Right lobe of liver (tissue), 6 donors: ENCODE data around the gene ERO1B. TPM values are rescaled to one million over a fixed set of nuclear protein-coding genes. Genes with fewer than 3 reads are reported as not detected.

Experiments used
- ATAC-seq, 4 donors: fragments of 200-7000 bp; cut with Tn5 transposase; one replicate each; pipeline ENCODE4 v1.9.1; 2020; ENCODE audit warnings: mild to moderate bottlenecking in 4 of 4, moderate library complexity in 4 of 4
- DNase-seq, 3 donors: peaks; one replicate each; pipeline ENCODE4 v3.0.0-alpha.2; 2020
- H3K27ac ChIP-seq, 3 donors: fragments of 200-600 bp; one replicate each; pipeline ENCODE4 v1.8.0; 2022
- H3K27me3 ChIP-seq, 2 donors: fragments of 200-600 bp; one replicate each; pipeline ENCODE4 v1.8.0; 2022
- H3K36me3 ChIP-seq, 4 donors: fragments of 200-600 bp; sonication (generic) in 1 of 4; one replicate each; pipeline versions ENCODE4 v1.5.1 to v1.8.0; 2017 to 2022; ENCODE audit warnings: control low read depth in 1 of 4
- H3K4me1 ChIP-seq, 4 donors: fragments of 200-600 bp; sonication (generic) in 1 of 4; one replicate each; pipeline versions ENCODE4 v1.5.1 to v1.8.0; 2017 to 2022; ENCODE audit warnings: control low read depth in 1 of 4
- H3K4me3 ChIP-seq, 3 donors: fragments of 200-600 bp; one replicate each; pipeline ENCODE4 v1.8.0; 2022
- H3K9me3 ChIP-seq, 4 donors: fragments of 200-600 bp; sonication (generic) in 1 of 4; one replicate each; pipeline versions ENCODE4 v1.5.1 to v1.8.0; 2017 to 2022; ENCODE audit warnings: control low read depth in 1 of 4
- POLR2A ChIP-seq: fragments of 450-650 bp; IDR thresholded peaks from one replicate; pipeline ENCODE4 v1.6.1; 2017; ENCODE audit warnings: antibody characterized with exemption, mild to moderate bottlenecking
- WGBS: methylation state at CpG from one replicate; pipeline ENCODE4 v1.1.6; 2018; ENCODE audit warnings: low coverage, low lambda C conversion rate; ENCODE audit not compliant: insufficient coverage; ENCODE audit errors: missing lambda C conversion rate; 5-methylcytosine and 5-hydroxymethylcytosine counted together
- intact Hi-C, 2 donors: fragments of 100-400 bp; cut with DNase I; formaldehyde crosslinking; loops; one replicate each; pipeline versions ENCODE4 v1.11.2 to v1.14.1; 2022
- total RNA-seq, 6 experiments: library from RNA; depleted of rRNA in 2 of 6; stranded (reverse); fragments of >200 nt in 2 of 6; fragmentation: NEBNext Ultra II Directional in 3 of 6; extraction: Animal tissue kit (Norgen Biotek cat#: 25700) in 3 of 6; gene quantifications; one replicate each; pipeline versions ENCODE4 v1.1.0 to v1.2.4, GENCODE V29; 2016 to 2023
- TF ChIP-seq, protein P1 (sequence below), 4 donors: fragments of 200-600 bp in 3 of 4; fragments of 450-650 bp in 1 of 4; IDR thresholded peaks; one replicate each; pipeline versions ENCODE4 v1.5.1 to v1.8.0; 2016 to 2022; ENCODE audit warnings: antibody characterized with exemption in 4 of 4, mild to moderate bottlenecking in 2 of 4
- donor health status: DM: no; HTN: yes; CAD: no.
- donor health status: DM: no; HTN: no; CAD: no.
- donor health status: DM: no; HTN: no; CAD: no.
- donor health status: DM: no; HTN: yes; CAD: no.
- donor health status: DM: no; HTN: yes; CAD: no.

The ERO1B gene
- total RNA-seq, 6 experiments from 2014 or later, result 8.0 to 22.5 (median 17.1) TPM

DNA sequence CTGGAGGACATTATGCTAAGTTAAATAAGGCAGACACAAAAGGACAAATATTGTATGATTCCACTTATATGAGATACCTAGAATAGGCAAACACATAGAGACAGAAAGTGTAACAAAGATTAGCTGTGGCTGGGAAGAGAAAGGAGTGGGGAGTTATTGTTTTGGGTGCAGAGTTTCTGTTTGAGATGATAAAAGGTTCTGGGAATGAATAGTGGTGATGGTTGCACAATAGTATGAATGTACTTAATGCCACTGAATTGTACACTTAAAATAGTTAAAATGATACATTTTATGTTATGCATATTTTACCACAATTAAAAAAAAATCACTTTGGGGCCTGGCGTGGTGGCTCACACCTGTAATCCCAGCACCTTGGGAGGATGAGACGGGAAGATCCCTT, 21.2 kb upstream of the ERO1B start:
- Histone ChIP-seq H3K4me3 (no peak overlapping the region), H3K27ac (no peak overlapping the region), H3K36me3 (no peaks in the 10 kb centered on the region), H3K27me3 (no peaks in the 10 kb centered on the region), H3K4me1 (no peaks in the 10 kb centered on the region), H3K9me3 (no peaks in the 10 kb centered on the region)
- TF ChIP-seq, protein P1, sequence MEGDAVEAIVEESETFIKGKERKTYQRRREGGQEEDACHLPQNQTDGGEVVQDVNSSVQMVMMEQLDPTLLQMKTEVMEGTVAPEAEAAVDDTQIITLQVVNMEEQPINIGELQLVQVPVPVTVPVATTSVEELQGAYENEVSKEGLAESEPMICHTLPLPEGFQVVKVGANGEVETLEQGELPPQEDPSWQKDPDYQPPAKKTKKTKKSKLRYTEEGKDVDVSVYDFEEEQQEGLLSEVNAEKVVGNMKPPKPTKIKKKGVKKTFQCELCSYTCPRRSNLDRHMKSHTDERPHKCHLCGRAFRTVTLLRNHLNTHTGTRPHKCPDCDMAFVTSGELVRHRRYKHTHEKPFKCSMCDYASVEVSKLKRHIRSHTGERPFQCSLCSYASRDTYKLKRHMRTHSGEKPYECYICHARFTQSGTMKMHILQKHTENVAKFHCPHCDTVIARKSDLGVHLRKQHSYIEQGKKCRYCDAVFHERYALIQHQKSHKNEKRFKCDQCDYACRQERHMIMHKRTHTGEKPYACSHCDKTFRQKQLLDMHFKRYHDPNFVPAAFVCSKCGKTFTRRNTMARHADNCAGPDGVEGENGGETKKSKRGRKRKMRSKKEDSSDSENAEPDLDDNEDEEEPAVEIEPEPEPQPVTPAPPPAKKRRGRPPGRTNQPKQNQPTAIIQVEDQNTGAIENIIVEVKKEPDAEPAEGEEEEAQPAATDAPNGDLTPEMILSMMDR (IDR thresholded peaks at IDR 0.05), result no peak
- TF ChIP-seq POLR2A, result no peak
- intact Hi-C loops, result no loop called here
- ATAC-seq (no peak), DNase-seq (no peak)
- WGBS, result 59% methylated on average over 2 of the region's 2 CpGs

DNA sequence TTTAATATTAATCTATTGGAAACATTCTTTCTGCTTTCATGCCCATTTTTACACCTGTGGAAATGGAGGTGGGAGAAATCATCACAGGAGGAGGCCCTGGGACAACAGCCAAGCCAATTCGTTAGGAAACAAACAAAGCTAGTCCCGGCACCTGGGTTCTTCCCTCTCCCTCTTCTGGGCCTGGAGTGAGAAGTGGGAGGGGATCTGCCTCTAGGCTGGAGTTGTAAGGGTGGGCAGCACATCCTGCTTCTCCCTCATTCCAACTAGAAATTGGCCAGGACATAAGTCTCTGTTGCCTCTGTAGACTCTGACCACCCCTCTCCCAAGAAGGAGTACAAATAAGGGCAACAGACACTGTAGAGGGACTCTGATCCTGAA, 20.2 kb upstream of the ERO1B start:
- no peaks in the 10 kb centered on the region for H3K27me3 ChIP-seq
- H3K36me3 ChIP-seq, result no peaks in the 10 kb centered on the region
- no peaks in the 10 kb centered on the region for H3K4me1 ChIP-seq
- intact Hi-C loops, result no loop called here
- H3K27ac ChIP-seq, result no peak overlapping the region
- ATAC-seq (no peak), DNase-seq (no peak)
- H3K4me3 ChIP-seq, result no peak overlapping the region
- no peaks in the 10 kb centered on the region for H3K9me3 ChIP-seq
- no peak for TF ChIP-seq POLR2A
- TF ChIP-seq, protein P1 (IDR thresholded peaks at IDR 0.05), result no peak
- WGBS, result 48% methylated on average over 2 of the region's 2 CpGs

DNA sequence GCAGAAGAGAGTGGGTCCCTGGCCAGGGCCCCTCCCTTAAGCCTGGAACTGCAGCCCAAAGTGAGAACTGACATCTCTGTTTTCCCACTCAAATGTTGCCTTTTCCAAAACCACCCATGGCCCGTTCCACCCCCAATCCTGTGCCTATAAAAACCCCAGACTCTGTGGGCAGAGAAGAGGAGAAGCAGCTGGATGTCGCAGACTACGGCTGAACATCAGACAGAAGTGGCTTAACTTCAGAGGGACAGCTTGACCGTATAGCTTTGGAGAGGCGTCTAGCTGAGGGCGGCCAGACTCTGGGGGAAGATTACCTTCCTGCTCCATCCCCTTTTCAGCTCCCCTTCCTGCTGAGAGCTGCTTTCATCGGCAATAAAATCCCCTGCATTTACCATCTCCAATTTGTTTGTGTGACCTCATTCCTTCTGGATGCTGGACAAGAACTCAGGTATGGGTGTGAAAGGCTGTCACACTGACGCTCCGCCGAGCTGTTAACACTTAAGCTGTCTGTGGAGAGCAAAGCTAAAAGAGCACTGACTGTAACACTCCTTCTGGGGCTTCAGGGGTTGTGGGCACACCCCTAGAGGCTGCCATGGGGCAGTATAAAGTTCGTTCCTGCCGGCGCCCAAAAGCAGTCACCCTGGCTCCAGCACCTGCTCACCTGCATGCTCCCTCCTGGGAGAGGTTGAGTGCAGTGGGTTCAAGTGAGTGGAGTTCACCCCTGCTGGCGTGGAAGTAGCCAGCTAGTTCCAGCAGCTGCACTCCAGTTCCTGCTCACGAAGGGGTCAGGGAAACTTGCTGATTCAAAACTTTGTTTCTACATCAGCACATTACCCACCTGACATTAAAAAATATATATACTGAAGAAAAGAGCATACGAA, 19.6 kb upstream of the ERO1B start:
- 82% methylated on average over 14 of the region's 16 CpGs for WGBS
- Histone ChIP-seq H3K27ac (no peak overlapping the region), H3K9me3 (no peaks in the 10 kb centered on the region), H3K4me1 (no peaks in the 10 kb centered on the region), H3K36me3 (no peaks in the 10 kb centered on the region), H3K27me3 (no peaks in the 10 kb centered on the region), H3K4me3 (no peak overlapping the region)
- no peak for TF ChIP-seq POLR2A
- TF ChIP-seq, protein P1 (IDR thresholded peaks at IDR 0.05), result no peak
- no peak for ATAC-seq
- DNase-seq, result no peak
- intact Hi-C loops, result no loop called here

DNA sequence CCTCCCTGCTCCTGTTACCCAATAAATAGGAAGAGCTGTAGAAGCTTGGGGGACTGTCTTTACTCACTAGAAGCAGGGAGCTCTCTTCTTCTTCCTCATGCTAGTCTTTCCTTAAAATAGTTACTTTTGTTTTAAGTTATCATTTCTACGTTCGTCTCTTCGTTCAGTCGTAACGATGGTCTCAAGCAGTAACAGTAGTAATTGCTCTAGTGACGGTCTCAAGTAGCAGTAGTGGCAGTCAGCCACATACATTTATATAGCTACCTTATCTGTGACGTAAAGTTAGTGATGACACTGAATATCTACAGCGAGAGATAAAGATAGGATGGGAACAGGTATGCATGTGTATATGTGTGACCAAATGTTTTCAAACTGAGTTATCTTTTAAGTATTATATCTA, 15.4 kb upstream of the ERO1B start:
- ATAC-seq (no peak), DNase-seq (no peak)
- intact Hi-C loops, result no loop called here
- Histone ChIP-seq H3K27me3 (no peaks in the 10 kb centered on the region), H3K4me3 (no peak overlapping the region), H3K9me3 (no peaks in the 10 kb centered on the region), H3K36me3 (no peaks in the 10 kb centered on the region), H3K4me1 (no peaks in the 10 kb centered on the region), H3K27ac (no peak overlapping the region)
- WGBS, result 81% methylated on average over 8 of the region's 8 CpGs
- TF ChIP-seq, protein P1 (IDR thresholded peaks at IDR 0.05), result no peak
- no peak for TF ChIP-seq POLR2A
